H9 (cell line): ENCODE measurements around the gene MAP3K20. TPM values are rescaled to one million over a fixed set of nuclear protein-coding genes. Genes with fewer than 3 reads are reported as not detected.

Source experiments
- DNase-seq: peaks from one replicate; pipeline ENCODE4 v3.0.0-alpha.2; 2017
- H2AFZ ChIP-seq: one replicate; pipeline ENCODE4 v1.6.1; 2013; ENCODE audit warnings: mild to moderate bottlenecking, low read length, control low read depth, moderate library complexity
- H2AK5ac ChIP-seq: 2 replicates; pipeline ENCODE4 v1.6.1; 2013; ENCODE audit warnings: low read length, control low read depth, mixed read lengths; ENCODE audit not compliant: insufficient read length
- H2BK120ac ChIP-seq: one replicate; pipeline ENCODE4 v1.6.1; 2013; ENCODE audit warnings: low read depth, mild to moderate bottlenecking, low read length, control low read depth, inconsistent platforms; ENCODE audit not compliant: poor library complexity, severe bottlenecking
- H2BK12ac ChIP-seq: 2 replicates; pipeline ENCODE4 v1.6.1; 2013; ENCODE audit warnings: low read length, control low read depth, mixed read lengths, low read depth; ENCODE audit not compliant: insufficient read length
- H2BK15ac ChIP-seq: 2 replicates; pipeline ENCODE4 v1.6.1; 2013; ENCODE audit warnings: low read depth, low read length, control low read depth
- H2BK20ac ChIP-seq: one replicate; pipeline ENCODE4 v1.6.1; 2013; ENCODE audit warnings: low read depth, mild to moderate bottlenecking, low read length, control low read depth, inconsistent platforms; ENCODE audit not compliant: poor library complexity, severe bottlenecking
- H2BK5ac ChIP-seq: 2 replicates; pipeline ENCODE4 v1.6.1; 2013; ENCODE audit warnings: low read length, control low read depth, mixed read lengths; ENCODE audit not compliant: insufficient read length
- H3K14ac ChIP-seq: 2 replicates; pipeline ENCODE4 v1.6.1; 2013; ENCODE audit warnings: low read length, control low read depth; ENCODE audit not compliant: insufficient read depth
- H3K18ac ChIP-seq: 2 replicates; pipeline ENCODE4 v1.6.1; 2013; ENCODE audit warnings: low read depth, mild to moderate bottlenecking, mixed read lengths, low read length, control low read depth; ENCODE audit not compliant: insufficient read length
- H3K23ac ChIP-seq: 2 replicates; pipeline ENCODE4 v1.6.1; 2013; ENCODE audit warnings: low read length, control low read depth, mixed read lengths, low read depth; ENCODE audit not compliant: insufficient read length
- H3K23me2 ChIP-seq: 2 replicates; pipeline ENCODE4 v1.6.1; 2013; ENCODE audit warnings: low read depth, mild to moderate bottlenecking, mixed read lengths, low read length, control low read depth; ENCODE audit not compliant: insufficient read length, poor library complexity, severe bottlenecking
- H3K27ac ChIP-seq: 2 replicates; pipeline ENCODE4 v1.5.1; 2013; ENCODE audit warnings: low read length, control low read depth, mixed read lengths, low read depth; ENCODE audit not compliant: insufficient read length
- H3K27me3 ChIP-seq: 2 replicates; pipeline ENCODE4 v1.6.1; 2013; ENCODE audit warnings: low read length, control low read depth, inconsistent platforms; ENCODE audit not compliant: insufficient read depth
- H3K4ac ChIP-seq: 2 replicates; pipeline ENCODE4 v1.6.1; 2013; ENCODE audit warnings: low read depth, mild to moderate bottlenecking, control low read depth, inconsistent platforms, low read length, moderate library complexity
- H3K4me1 ChIP-seq: 2 replicates; pipeline ENCODE4 v1.6.1; 2013; ENCODE audit warnings: low read length, control low read depth, inconsistent platforms; ENCODE audit not compliant: insufficient read depth
- H3K4me2 ChIP-seq: 2 replicates; pipeline ENCODE4 v1.6.1; 2013; ENCODE audit warnings: low read length, control low read depth, mixed read lengths; ENCODE audit not compliant: insufficient read length, insufficient read depth
- H3K56ac ChIP-seq: 2 replicates; pipeline ENCODE4 v1.6.1; 2013; ENCODE audit warnings: low read depth, mild to moderate bottlenecking, mixed read lengths, low read length, control low read depth; ENCODE audit not compliant: insufficient read length
- H3K79me1 ChIP-seq: 2 replicates; pipeline ENCODE4 v1.6.1; 2013; ENCODE audit warnings: low read depth, mild to moderate bottlenecking, moderate library complexity, low read length, control low read depth, inconsistent platforms; ENCODE audit not compliant: insufficient read depth, poor library complexity, severe bottlenecking
- H3K79me2 ChIP-seq: 2 replicates; pipeline ENCODE4 v1.6.1; 2013; ENCODE audit warnings: low read length, control low read depth, inconsistent platforms; ENCODE audit not compliant: insufficient read depth
- H3K9ac ChIP-seq: 2 replicates; pipeline ENCODE4 v1.6.1; 2013; ENCODE audit warnings: low read length, control low read depth, mixed read lengths; ENCODE audit not compliant: insufficient read length; ENCODE audit errors: extremely low read depth
- H3K9me3 ChIP-seq: one replicate; pipeline ENCODE4 v1.6.1; 2013; ENCODE audit warnings: low read depth, low read length, inconsistent platforms; ENCODE audit not compliant: control insufficient read depth
- H3T11ph ChIP-seq: one replicate; pipeline ENCODE4 v1.6.1; 2013; ENCODE audit warnings: mild to moderate bottlenecking, low read length, control low read depth, inconsistent platforms
- H4K20me1 ChIP-seq: one replicate; pipeline ENCODE4 v1.6.1; 2013; ENCODE audit not compliant: control insufficient read depth, insufficient read length, insufficient read depth
- H4K5ac ChIP-seq: 2 replicates; pipeline ENCODE4 v1.6.1; 2013; ENCODE audit warnings: low read depth, mild to moderate bottlenecking, mixed read lengths, low read length, control low read depth; ENCODE audit not compliant: insufficient read length
- H4K8ac ChIP-seq: replicated peaks from 2 replicates; pipeline ENCODE4 v1.6.1; 2013; ENCODE audit warnings: low read length, control low read depth, mixed read lengths, low read depth; ENCODE audit not compliant: insufficient read length
- H4K91ac ChIP-seq: 2 replicates; pipeline ENCODE4 v1.6.1; 2013; ENCODE audit warnings: low read depth, mild to moderate bottlenecking, moderate library complexity, mixed read lengths, low read length, control low read depth; ENCODE audit not compliant: insufficient read length
- H3K27ac Mint-ChIP-seq, 3 experiments: 2 replicates in 2 of 3; 3 replicates in 1 of 3; pipeline ENCODE4 v1.8.0; 2020 to 2021; ENCODE audit warnings: mixed read lengths in 3 of 3, mild to moderate bottlenecking in 1 of 3, moderate library complexity in 1 of 3
- H3K27me3 Mint-ChIP-seq: 2 replicates; pipeline ENCODE4 v1.8.0; 2021; ENCODE audit warnings: low read depth, mild to moderate bottlenecking, moderate library complexity, mixed read lengths
- H3K36me3 Mint-ChIP-seq, 3 experiments: 2 replicates in 2 of 3; 3 replicates in 1 of 3; pipeline ENCODE4 v1.8.0; 2020 to 2021; ENCODE audit warnings: low read depth in 3 of 3, mixed read lengths in 3 of 3; ENCODE audit not compliant: insufficient read depth in 1 of 3
- H3K4me1 Mint-ChIP-seq, 2 experiments: 2 replicates each; pipeline ENCODE4 v1.8.0; 2020; ENCODE audit warnings: mixed read lengths in 2 of 2
- H3K4me3 Mint-ChIP-seq, 2 experiments: 2 replicates in 1 of 2; 3 replicates in 1 of 2; pipeline ENCODE4 v1.8.0; 2020 to 2021; ENCODE audit warnings: mild to moderate bottlenecking in 2 of 2, mixed read lengths in 2 of 2, moderate library complexity in 1 of 2
- H3K9me3 Mint-ChIP-seq, 2 experiments: 2 replicates in 1 of 2; 3 replicates in 1 of 2; pipeline ENCODE4 v1.8.0; 2020; ENCODE audit warnings: mild to moderate bottlenecking in 2 of 2, mixed read lengths in 2 of 2, moderate library complexity in 1 of 2
- WGBS: extraction: QIAGEN DNeasy Blood & Tissue Kit; methylation state at CpG from one replicate; pipeline ENCODE4 v1.1.7; 2013; ENCODE audit warnings: missing lambda C conversion rate, low lambda C conversion rate, mixed read lengths; ENCODE audit not compliant: insufficient read length; ENCODE audit errors: extremely low coverage; 5-methylcytosine and 5-hydroxymethylcytosine counted together
- total RNA-seq: library from RNA; stranded (reverse); gene quantifications from 2 replicates; pipeline ENCODE4 v1.2.1, GENCODE V29; 2021
- TF ChIP-seq, protein P1 (sequence below): fragments of 200-600 bp; sonication (generic); conservative IDR thresholded peaks from 3 replicates; pipeline ENCODE4 v1.8.0; 2021; ENCODE audit warnings: antibody characterized with exemption, mild to moderate bottlenecking

The MAP3K20 gene
- total RNA-seq, 1 experiment from 2014 or later, result 8.7 TPM

DNA sequence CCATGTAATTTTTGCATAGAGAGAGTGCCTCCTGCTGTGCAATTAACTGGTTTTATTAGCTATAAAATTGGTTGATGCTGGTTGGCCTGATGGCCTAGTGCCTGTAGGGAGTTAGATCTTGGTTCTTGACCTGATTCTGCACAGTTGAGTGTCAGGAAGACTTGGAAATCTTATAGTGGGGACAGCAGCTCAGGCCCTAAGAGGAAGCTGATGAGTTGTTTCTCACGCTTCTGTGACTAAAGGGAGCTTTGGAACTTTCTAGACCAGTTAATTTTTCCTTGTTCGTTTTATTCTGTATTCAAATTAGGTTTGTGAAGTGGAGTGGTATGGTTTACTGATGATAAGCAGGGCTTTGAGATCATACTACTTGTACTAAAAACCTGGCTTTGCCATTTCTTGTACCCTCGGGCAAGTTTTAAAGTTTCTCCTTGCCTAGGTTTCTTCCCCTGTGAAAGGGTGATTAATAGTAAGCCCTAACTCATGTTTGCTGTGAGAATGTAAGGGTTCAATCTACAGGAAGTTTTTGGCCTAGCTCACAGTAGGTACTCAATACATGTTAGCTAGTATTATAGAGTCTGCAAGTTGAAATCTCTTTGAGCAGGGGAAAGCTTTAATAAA is 82.1 kb downstream of the MAP3K20 start:
- Histone ChIP-seq H3K4ac (no peak overlapping the region), H2AFZ (no peak overlapping the region), H3K4me1 (no peaks in the 10 kb centered on the region; the same call in 1 of the 2 replicates)

More for the DNA sequence above, 82.1 kb downstream of the MAP3K20 start:
- Histone ChIP-seq H3K14ac (no peak overlapping the region), H4K20me1 (no peaks in the 10 kb centered on the region), H4K5ac (no peak overlapping the region), H3K79me2 (no peaks in the 10 kb centered on the region), H3K18ac (no peak overlapping the region), H2BK20ac (no peak overlapping the region), H3K9me3 (no peaks in the 10 kb centered on the region), H3K56ac (no peak overlapping the region), H3K79me1 (no peaks in the 10 kb centered on the region), H4K8ac (no peak overlapping the region), H2BK5ac (no peak overlapping the region), H2BK15ac (no peak overlapping the region), H3K9ac (no peak overlapping the region), H2BK120ac (no peak overlapping the region), H3K4me2 (no peak overlapping the region), H3K27me3 (no peaks in the 10 kb centered on the region), H2BK12ac (no peak overlapping the region), H3K27ac (no peak overlapping the region), H2AK5ac (no peak overlapping the region), H3K23ac (no peak overlapping the region), H3K23me2 (no peaks in the 10 kb centered on the region), H3T11ph (no peak overlapping the region), H4K91ac (no peak overlapping the region)
- no CpG with 5 or more reads among the region's 3 CpGs for WGBS
- H3K27ac Mint-ChIP-seq, result no peak overlapping the region
- H3K9me3 Mint-ChIP-seq, result peaks cover 11 to 16% of the 10 kb centered on the region in 2 experiments
- no peak overlapping the region for H3K4me3 Mint-ChIP-seq
- DNase-seq, result no peak
- H3K36me3 Mint-ChIP-seq, result peaks cover 10 to 28% (median 14%) of the 10 kb centered on the region in 3 experiments
- TF ChIP-seq, protein P1, sequence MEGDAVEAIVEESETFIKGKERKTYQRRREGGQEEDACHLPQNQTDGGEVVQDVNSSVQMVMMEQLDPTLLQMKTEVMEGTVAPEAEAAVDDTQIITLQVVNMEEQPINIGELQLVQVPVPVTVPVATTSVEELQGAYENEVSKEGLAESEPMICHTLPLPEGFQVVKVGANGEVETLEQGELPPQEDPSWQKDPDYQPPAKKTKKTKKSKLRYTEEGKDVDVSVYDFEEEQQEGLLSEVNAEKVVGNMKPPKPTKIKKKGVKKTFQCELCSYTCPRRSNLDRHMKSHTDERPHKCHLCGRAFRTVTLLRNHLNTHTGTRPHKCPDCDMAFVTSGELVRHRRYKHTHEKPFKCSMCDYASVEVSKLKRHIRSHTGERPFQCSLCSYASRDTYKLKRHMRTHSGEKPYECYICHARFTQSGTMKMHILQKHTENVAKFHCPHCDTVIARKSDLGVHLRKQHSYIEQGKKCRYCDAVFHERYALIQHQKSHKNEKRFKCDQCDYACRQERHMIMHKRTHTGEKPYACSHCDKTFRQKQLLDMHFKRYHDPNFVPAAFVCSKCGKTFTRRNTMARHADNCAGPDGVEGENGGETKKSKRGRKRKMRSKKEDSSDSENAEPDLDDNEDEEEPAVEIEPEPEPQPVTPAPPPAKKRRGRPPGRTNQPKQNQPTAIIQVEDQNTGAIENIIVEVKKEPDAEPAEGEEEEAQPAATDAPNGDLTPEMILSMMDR, result no peak
- H3K4me1 Mint-ChIP-seq, result peaks cover 4 to 8% of the 10 kb centered on the region in 2 experiments
- H3K27me3 Mint-ChIP-seq, result no peaks in the 10 kb centered on the region
